GM21723 (cell line): Measurements from ENCODE around the gene NENF.
A peak's percentile ranks its signal among the peaks of the same experiment; 100 is the strongest.
"Not testable (repeated sequence)": the region's sequence is repeated elsewhere in the genome, so short reads cannot be mapped to it uniquely, and the experiment has no call there.

Experiments used
- ATAC-seq: cut with Tn5 transposase; IDR thresholded peaks from one replicate; pipeline ENCODE4 v1.9.1; 2021; ENCODE audit warnings: mild to moderate bottlenecking, moderate library complexity; ENCODE audit not compliant: unreplicated experiment

Gene NENF

GRCh38 chr1:212432661-212433576 lies at the start of gene NENF:
Gene NENF, plus strand, starts transcription at chr1:212432920. Its CDS starts 24 bp downstream, at chr1:212432944.
- ATAC-seq: peak; percentile 99

DNA sequence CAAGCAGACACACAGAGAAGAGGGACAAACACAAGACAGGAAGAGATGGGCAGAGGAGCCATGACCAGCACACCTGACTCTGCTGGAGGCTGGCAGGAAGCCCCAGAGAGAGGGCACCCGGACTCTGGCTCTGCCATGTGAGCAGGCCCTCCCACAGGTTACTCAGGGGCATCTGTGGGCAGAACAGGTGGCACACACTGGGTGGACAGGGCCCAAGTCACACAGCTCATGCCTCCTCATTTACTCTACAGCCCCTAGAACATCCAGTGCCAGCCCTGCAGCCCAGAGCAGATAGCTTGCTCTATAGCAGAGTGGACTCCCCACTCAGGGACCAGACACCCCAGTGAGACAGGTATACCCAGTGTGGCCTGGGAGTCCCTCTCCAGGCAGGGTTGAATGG lies 46.7 kb upstream of the NENF start:
- no peak for ATAC-seq

DNA sequence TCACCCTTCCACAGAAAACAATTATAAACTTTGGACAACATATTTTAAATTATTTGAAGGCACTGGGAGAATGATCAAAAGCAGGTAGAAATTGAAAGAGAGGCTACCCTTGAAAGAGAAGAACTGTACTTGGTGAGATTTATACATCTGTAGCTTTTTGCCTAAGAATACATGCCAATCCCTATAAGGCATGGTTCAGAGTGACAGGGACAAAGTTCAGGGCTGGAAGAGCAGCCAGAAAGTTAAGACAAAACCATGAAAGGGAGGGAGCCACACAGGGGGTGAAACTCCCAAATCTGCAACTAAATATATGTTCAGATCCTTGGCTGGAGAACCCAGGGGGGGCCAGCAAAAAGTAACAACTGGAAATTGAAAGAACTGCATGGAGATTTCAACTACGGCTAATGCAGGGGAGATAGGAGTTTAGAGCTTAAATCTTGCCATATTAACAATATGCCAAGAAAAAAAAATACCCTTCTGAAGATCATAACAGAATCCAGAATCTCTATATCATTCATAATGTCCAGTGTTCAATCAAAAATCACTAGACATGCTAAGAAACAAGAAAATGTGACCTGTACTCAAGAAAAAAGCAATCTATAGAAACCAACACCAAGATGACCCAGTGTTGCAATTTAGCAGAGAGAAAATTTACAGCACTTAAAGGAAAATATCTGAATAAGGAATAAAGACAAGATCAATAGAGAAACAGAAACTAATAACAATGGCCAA lies 43.6 kb upstream of the NENF start:
- ATAC-seq: no peak

GRCh38 chr1:212395678-212396437 lies 36.9 kb upstream of the NENF start:
- not testable (repeated sequence) for ATAC-seq

DNA sequence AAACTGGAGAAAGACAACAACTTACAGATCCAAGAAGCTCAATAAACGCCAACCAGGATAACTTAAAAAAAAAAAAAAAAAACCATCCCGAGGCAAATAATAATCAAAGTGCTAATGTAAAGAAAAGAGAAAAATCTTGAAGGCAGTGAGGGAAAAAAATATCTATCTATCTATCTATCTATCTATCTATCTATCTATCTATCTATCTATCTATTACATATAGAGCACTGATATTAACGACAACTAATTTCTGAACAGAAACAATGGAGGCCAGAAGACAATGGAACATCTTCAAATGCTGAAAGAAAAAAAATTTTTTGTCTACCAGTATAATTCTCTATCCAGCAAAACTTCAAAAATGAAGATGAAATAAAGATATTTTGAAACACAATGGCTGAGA lies 36.1 kb upstream of the NENF start:
- no peak for ATAC-seq

DNA sequence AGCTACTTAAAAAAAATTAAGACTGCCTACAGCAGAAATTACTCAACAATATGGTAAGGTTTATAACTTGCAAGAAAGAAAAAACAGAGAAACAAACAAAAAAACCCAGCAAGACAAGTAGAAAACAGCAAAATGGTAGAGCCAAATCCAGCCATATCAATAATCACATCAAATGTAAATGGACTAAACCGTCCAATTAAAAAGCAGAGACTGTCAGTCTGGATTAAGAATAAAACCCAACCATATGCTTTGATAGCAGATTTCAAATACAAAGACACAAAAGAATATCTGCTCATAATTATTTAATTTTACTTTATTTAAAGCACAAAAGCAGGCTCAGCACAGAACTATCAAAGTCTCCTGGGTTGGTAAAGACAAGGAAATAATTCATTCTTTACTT lies 35.5 kb upstream of the NENF start:
- ATAC-seq: no peak

DNA sequence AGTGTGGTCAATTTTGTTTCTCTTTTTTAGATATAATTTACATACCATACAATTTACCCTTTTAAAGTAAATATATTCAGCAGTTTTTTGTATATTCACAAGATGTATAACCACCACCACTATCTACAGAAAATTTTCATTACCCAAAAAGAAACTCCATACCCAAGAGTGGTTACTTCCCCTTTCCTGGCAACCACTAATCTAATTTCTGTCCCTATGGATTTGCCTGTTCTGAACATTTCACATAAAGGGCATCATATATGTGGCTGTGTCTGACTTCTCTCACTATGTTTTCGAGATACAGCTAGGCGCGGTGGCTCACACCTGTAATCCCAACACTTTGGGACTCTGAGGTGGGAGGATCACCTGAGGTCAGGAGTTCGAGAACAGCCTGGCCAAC lies 31.7 kb upstream of the NENF start:
- no peak for ATAC-seq

- ATAC-seq: no peak
Observed at GRCh38 chr1:212401838-212402582, 30.7 kb upstream of the NENF start.

DNA sequence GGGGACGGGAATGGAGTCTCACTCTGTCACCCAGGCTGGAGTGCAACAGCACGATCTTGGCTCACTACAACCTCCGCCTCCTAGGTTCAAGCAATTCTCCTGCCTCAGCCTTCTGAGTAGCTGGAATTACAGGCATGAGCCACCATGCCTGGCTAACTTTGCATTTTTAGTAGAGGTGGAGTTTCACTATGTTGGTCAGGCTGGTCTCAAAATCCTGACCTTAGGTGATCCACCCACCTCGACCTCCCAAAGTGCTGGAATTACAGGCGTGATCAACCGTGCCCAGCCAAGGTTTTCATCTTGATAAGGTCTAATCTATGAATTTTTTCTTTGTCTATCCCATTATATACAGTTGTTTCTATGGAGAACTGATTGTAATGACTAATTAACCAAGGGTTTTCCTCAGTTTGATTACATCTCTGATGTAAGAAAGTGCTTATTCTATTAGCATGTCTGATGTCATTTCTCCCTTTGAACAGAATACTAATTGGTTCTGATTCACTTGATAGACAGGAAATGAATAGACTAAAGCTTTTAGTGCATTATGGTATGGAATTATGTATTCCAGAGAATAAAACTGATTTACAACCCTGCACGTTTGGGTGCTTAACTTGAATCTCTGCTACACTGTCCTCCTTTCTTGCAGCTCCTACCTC lies 29.9 kb upstream of the NENF start:
- ATAC-seq: no peak

DNA sequence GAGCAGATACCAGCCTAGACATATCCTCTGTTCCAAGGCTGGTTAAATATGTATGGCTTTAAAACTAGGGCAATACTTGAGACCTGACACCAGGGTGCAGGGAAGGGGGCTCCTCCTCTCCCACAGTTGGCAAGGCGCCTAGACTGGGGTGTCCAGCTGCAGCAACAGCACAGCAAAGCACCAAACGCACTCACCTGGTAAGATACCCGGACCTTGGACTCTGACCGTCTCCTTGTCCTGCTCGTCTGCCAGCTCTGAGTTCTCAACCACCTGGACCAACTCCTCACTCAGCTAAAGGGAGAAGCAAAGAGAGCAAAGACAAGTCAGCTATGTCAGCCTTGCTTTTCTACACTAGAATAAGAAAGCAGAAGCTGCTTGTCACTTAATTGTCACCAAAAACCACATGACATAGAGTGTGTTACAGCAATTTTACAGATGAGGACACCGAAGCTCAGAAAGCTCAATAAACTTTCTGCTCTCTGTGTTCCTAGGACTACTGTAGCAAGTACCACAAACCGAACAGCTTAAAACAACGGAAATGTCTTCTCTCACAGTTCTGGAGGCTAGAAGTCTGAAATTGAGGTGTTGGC lies 22.4 kb upstream of the NENF start:
- no peak for ATAC-seq

DNA sequence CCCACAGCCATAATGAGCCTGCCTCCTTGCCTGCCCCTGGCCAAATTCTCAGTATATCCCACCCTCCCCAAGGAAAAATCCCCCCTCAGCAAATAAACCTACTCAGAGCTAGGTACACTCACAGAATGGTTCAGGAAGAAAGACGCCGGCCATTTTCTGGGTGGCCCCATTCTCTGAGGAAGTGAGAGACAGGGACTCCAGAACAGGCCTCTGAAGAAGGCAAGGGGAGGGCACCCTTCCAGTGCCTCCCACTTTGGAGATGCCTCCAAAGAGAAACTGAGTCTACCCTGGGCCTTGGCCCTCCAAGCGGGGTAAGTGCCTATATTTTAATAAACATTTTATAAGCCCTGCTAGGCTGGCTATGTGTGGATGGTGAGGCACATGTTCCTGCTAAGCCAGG lies 20.3 kb upstream of the NENF start:
- ATAC-seq: no peak

DNA sequence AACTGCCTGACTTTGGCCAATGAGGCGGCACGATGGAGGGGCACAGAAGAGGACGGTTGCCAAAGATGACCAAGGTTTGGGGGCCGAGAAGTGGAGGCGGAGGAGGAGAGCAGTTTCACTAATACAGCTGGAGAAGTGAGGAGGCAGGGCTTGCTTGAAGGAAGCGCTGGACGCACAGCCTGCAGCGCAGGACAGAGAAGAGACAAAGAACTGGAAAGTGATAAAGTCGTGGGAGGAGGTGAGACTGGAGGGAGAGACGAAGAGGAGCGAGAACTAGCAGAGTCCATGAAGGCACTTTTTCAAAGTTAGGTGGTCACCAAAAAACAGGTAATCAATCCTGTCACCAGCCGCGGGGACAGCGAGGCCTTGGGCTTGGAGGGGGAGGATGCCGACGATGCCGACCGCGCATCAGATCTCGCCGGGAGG lies 18.8 kb upstream of the NENF start:
- ATAC-seq: peak; percentile 37

DNA sequence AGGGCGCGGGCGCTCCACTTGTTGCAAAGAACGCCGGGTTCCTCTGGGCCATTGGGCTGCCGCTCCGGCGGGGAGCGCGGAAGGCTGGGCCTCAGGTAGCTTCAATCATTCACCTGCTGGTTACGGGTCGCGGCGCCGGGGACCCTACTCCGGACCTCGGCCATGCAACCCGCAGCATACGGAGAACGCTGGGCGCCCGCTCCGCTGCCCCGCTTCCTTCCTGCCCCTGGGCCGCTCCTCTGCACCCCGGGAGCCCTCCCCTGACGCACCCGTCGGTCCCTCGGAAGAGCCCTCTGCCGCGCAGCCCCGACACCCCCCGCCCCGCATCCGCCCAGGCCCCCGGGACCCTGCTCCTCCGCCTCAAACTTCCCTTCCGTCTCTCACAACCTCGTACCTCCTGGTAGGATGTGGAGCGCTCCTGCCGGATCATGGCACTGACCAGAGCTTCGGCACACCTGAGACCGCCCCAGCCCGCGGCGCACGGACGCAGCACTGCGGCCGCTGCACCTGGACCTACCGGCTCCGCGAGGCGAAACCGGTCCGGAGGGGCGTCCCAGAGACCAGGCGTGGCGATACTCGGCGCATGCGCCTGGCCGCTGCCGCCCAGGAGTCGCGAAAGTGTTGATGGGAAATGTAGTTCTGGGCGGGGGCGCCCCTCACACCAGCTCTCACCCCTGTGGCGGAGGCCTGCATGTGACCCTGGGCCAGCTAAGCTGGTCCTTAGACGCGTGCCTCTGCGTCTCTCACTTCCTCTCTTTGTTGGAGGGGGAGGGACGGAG lies 18.2 kb upstream of the NENF start, which contains the start of gene PACC1:
Gene PACC1, minus strand, starts transcription at position 559 of the 779 bp plus-strand sequence. Its CDS starts 129 bp downstream, at position 430.
- ATAC-seq: peak; percentile 95

- ATAC-seq: no peak
Observed at GRCh38 chr1:212415107-212415841, 17.4 kb upstream of the NENF start.

GRCh38 chr1:212421165-212421564 lies 11.6 kb upstream of the NENF start:
- no peak for ATAC-seq

- no peak for ATAC-seq
Observed at GRCh38 chr1:212423879-212424278, 8.8 kb upstream of the NENF start.

GRCh38 chr1:212428496-212428895 lies 4.2 kb upstream of the NENF start:
- no peak for ATAC-seq

DNA sequence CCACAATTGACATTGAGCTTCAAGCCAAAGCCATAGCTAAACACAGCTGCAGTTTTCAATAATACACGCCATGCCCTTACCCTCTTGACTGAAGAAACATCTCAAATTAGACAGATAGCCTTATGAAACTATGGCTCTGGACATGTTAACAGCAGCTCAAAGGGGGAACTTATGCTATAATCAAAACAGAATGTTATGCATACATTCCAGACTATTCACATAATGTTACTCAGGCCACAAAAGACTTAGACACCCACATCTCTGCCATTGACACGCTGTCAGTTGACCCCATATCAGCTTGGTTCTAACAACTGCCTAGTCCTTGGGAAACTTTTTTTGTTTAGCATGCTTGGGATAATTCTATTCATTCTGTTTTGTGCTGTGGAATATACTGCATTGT lies 2.3 kb upstream of the NENF start:
- no peak for ATAC-seq
